MCF 10A (cell line): ENCODE results near the gene DSTN. TPM values are rescaled to one million over a fixed set of nuclear protein-coding genes. Genes with fewer than 3 reads are reported as not detected.

Experiments
- BruUV-seq: library from RNA; stranded (reverse); fragments of 400-500 nt; replicated peaks from 2 replicates; lab custom pipeline; 2021; lab: Mats Ljungman, UMichigan
- CTCF ChIA-PET: fragments of 300-600 bp; sonication (Branson Sonifier 250); formaldehyde crosslinking; extraction: SDS; loops from one replicate; lab custom pipeline; 2021; ENCODE audit warnings: antibody characterized with exemption, inconsistent platforms; lab: Yijun Ruan, JAX
- POLR2A ChIA-PET: fragments of 300-600, 350-650 bp; sonication (Branson Sonifier 250); formaldehyde crosslinking; extraction: SDS; loops from one replicate; lab custom pipeline; 2020; ENCODE audit warnings: antibody characterized with exemption, inconsistent platforms; lab: Yijun Ruan, JAX
- DNase-seq: peaks from one replicate; pipeline ENCODE4 v3.0.0-alpha.2; 2018; ENCODE audit not compliant: unreplicated experiment
- H3K27ac Mint-ChIP-seq: one replicate; pipeline ENCODE4 v1.8.0; 2022; ENCODE audit warnings: mild to moderate bottlenecking, low read depth, mixed read lengths; ENCODE audit not compliant: unreplicated experiment
- H3K27me3 Mint-ChIP-seq: one replicate; pipeline ENCODE4 v1.8.0; 2022; ENCODE audit warnings: mixed read lengths; ENCODE audit not compliant: insufficient read depth, unreplicated experiment
- H3K36me3 Mint-ChIP-seq: one replicate; pipeline ENCODE4 v1.8.0; 2022; ENCODE audit warnings: mild to moderate bottlenecking, moderate library complexity, mixed read lengths; ENCODE audit not compliant: insufficient read depth, unreplicated experiment
- H3K4me1 Mint-ChIP-seq: one replicate; pipeline ENCODE4 v1.8.0; 2022; ENCODE audit warnings: mixed read lengths; ENCODE audit not compliant: insufficient read depth, unreplicated experiment
- H3K4me3 Mint-ChIP-seq: one replicate; pipeline ENCODE4 v1.8.0; 2022; ENCODE audit warnings: mild to moderate bottlenecking, moderate library complexity, mixed read lengths; ENCODE audit not compliant: unreplicated experiment
- H3K9me3 Mint-ChIP-seq: one replicate; pipeline ENCODE4 v1.8.0; 2022; ENCODE audit warnings: mixed read lengths; ENCODE audit not compliant: unreplicated experiment
- CTCF ChIP-seq: fragments of 200-600 bp; IDR thresholded peaks from one replicate; pipeline ENCODE4 v1.8.0; 2022; ENCODE audit warnings: antibody characterized with exemption, mild to moderate bottlenecking; ENCODE audit not compliant: unreplicated experiment
- intact Hi-C: fragments of 100-400 bp; cut with micrococcal nuclease; formaldehyde crosslinking; loops from 2 replicates; pipeline ENCODE4 v1.14.1; 2022
- total RNA-seq: library from RNA; stranded (reverse); gene quantifications from 2 replicates; pipeline ENCODE4 v1.2.3, GENCODE V29; 2022

DSTN gene
- total RNA-seq, 1 experiment from 2014 or later: 280 TPM

- ChIA-PET CTCF (interaction anchor here (0.8 to 9.1 kb wide), 7 partner anchors 10 to 277 kb away, joined by 3 to 78 read pairs (median 3); no protein-coding TSS in a partner anchor), POLR2A (no interaction called here)
- Mint-ChIP-seq H3K9me3 (no peaks in the 10 kb centered on the region), H3K4me3 (no peak overlapping the region), H3K27ac (no peak overlapping the region), H3K36me3 (peaks cover 26% of the 10 kb centered on the region), H3K4me1 (no peaks in the 10 kb centered on the region), H3K27me3 (no peaks in the 10 kb centered on the region)
- intact Hi-C loops: no loop called here
- no peak for DNase-seq
- BruUV-seq: no TSS peak
- TF ChIP-seq CTCF: no peak
These were observed 50.7 kb downstream of the DSTN start for GRCh38 chr20:17620371-17621228.

DNA sequence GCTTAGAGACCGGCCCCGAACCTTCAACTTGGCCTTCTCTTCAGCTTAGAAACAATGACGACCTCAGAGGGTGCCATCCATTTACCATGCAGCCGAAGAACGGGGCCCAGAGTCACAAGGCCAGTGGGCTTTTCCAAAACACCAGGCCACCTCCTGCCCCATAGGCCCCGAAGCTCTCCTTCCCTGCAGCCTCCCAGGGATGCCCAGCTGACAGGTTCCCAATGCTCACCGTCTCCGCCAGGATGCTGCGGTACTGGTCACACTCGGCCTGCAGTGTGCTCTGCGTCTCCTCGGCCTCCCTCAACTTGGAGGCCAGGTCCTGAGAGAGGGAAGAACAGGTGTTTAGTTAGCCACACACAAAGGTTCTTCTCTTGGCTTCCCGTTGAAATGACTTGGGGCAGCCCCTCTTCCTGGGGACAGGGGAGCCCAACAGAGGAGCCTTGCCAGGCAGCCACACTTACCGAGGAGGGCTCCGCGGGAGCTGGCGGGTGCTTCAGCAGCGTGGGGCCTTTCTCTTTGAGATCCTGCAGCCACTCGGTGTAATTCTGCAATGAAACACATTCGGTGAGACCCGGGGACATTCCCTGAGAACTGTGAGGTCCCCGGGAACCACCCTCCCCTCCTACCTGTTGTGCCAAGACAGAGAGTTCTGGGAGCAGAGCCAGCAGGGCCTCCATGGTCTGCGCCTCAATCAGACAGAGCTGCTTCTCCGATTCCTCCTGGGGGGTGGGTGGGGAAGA, 51.5 kb downstream of the DSTN start:
- Mint-ChIP-seq H3K4me3 (no peak overlapping the region), H3K4me1 (no peaks in the 10 kb centered on the region), H3K9me3 (no peaks in the 10 kb centered on the region), H3K27me3 (no peaks in the 10 kb centered on the region), H3K36me3 (peaks cover 33% of the 10 kb centered on the region), H3K27ac (no peak overlapping the region)
- TF ChIP-seq CTCF: no peak
- BruUV-seq: no TSS peak
- intact Hi-C loops: no loop called here
- ChIA-PET POLR2A (interaction anchor here (1.6 kb wide), 1 partner anchor 315 kb away, joined by 4 read pairs; no protein-coding TSS in a partner anchor), CTCF (interaction anchor here (0.5 to 9.1 kb wide), 10 partner anchors 11 to 379 kb away, joined by 3 to 78 read pairs (median 3); no protein-coding TSS in a partner anchor)
- no peak for DNase-seq

DNA sequence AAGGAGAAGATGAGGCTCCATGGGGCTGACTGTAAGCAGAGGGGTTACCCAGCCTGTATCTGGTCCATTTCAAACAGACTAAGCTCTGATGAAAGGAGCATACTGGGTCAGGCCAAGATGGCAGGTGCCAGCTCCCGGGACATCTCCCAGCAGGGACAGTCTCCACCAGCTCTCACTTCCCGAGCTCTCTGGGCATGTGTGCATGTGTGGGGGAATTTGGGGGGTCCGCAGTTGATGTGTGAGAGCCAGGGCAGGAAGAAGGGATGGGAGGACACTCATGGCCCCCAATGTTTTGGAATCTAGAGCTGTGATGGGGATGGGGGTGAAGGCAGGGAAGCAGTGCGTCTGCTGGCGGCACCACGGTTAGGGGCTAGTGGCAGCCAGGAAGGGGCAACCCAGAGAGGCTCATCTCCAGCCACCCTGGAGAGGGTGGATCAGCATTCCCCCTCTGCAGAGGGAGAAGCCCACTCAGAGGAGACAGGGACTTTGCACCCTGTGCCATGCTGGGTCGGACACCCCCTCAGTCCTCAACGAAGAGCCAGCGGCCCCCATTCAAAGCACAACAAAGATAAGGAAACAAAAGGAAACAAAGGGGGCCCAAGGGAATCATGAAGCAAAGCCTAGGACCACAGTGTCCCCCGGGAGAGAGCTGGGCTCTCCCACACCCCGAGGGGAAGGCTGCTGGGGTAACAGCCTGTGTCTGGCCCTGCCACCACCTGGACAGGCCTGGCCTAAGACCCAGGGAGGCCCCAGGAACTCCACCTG, 52.4 kb downstream of the DSTN start:
- DNase-seq: no peak
- Mint-ChIP-seq H3K9me3 (no peaks in the 10 kb centered on the region), H3K4me1 (no peaks in the 10 kb centered on the region), H3K27ac (no peak overlapping the region), H3K36me3 (peaks cover 37% of the 10 kb centered on the region), H3K4me3 (no peak overlapping the region), H3K27me3 (no peaks in the 10 kb centered on the region)
- BruUV-seq: no TSS peak
- intact Hi-C loops: no loop called here
- TF ChIP-seq CTCF: no peak
- ChIA-PET CTCF (interaction anchor here (0.5 to 9.1 kb wide), 11 partner anchors 12 to 379 kb away, joined by 3 to 78 read pairs (median 4); partner anchors contain the start of gene BFSP1), POLR2A (interaction anchor here (0.6 to 1.6 kb wide), 2 partner anchors 15 to 315 kb away, joined by 3 to 4 read pairs; no protein-coding TSS in a partner anchor)
